ENCODE measurements around the gene TNFRSF9.
"Not testable (repeated sequence)": the region's sequence is repeated elsewhere in the genome, so short reads cannot be mapped to it uniquely, and the experiment has no call there.

Gene TNFRSF9

DNA sequence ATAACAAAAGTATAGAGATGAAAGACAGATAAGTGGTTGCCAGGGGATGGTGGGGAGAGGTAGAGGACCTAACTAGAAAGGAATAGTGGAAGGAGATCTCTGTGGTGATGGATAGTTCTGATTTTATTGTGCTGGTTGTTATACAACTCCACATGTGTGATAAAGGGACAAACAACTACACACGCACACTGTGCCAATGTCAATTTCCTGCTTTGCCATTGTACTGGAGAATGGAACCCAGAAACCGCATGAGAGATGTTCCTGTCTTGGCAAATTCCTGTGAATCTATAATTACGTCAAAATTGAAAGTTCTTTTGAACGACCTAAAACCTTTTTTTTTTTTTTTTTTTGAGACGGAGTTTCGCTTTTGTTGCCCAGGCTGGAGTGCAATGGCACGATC, 11.0 kb downstream of the TNFRSF9 start:
- no peak for DNase-seq (ENCODE audit: low spot score)
- H3K4me3 ChIP-seq (ENCODE audit: low read length in 2 of 2) = no peak overlapping the region
- no peak overlapping the region for H4K91ac ChIP-seq (ENCODE audit: low read depth, low read length, poor library complexity)
- no peaks in the 10 kb centered on the region for H3K4me1 ChIP-seq (ENCODE audit: control insufficient read depth in 2 of 2, insufficient read depth in 1 of 2, low read depth in 1 of 2, low read length in 2 of 2)
- no peak overlapping the region for H2BK12ac ChIP-seq (ENCODE audit: low read length)
- no peak overlapping the region for H2BK15ac ChIP-seq (ENCODE audit: low read length)
- no peaks in the 10 kb centered on the region for H3K27me3 ChIP-seq (ENCODE audit: control insufficient read depth in 3 of 3, insufficient read depth in 3 of 3, low read depth in 1 of 3, low read length in 3 of 3)
- H3K14ac ChIP-seq (ENCODE audit: low read length) = no peak overlapping the region
- no peaks in the 10 kb centered on the region for H3K36me3 ChIP-seq (replicated peaks in 1 of 2; ENCODE audit: control insufficient read depth in 2 of 2, insufficient read depth in 2 of 2, low read length in 2 of 2)
- no peak overlapping the region for H3K4me2 ChIP-seq (ENCODE audit: insufficient read depth, low read length, poor library complexity, severe bottlenecking)
- no peak overlapping the region for H2AFZ ChIP-seq (ENCODE audit: low read length)
- H2AK5ac ChIP-seq (ENCODE audit: low read depth, low read length) = no peak overlapping the region
- no peak overlapping the region for H3K23ac ChIP-seq (ENCODE audit: low read depth, low read length, poor library complexity)
- H4K8ac ChIP-seq (ENCODE audit: low read depth, low read length) = no peak overlapping the region
- H3K27ac ChIP-seq (replicated peaks; ENCODE audit: low read length) = no peak overlapping the region
- no peaks in the 10 kb centered on the region for H3K9me3 ChIP-seq (replicated peaks in 1 of 2; ENCODE audit: control insufficient read depth in 2 of 2, insufficient read depth in 1 of 2, low read depth in 1 of 2, low read length in 2 of 2)
- no peaks in the 10 kb centered on the region for H3K79me1 ChIP-seq (ENCODE audit: low read depth, low read length)
- H3K9ac ChIP-seq (ENCODE audit: low read depth, low read length, poor library complexity) = no peak overlapping the region
- no peak overlapping the region for H3K18ac ChIP-seq (ENCODE audit: low read length)
- no peak overlapping the region for H3K4ac ChIP-seq (ENCODE audit: low read length)
- WGBS, 2 donors (ENCODE audit: extremely low coverage in 2 of 2, insufficient read length in 2 of 2, insufficient replicate concordance in 1 of 2) = no CpG with 5 or more reads among the region's 7 CpGs
- no peak overlapping the region for H2BK5ac ChIP-seq (ENCODE audit: low read length)
- no peak overlapping the region for H2BK120ac ChIP-seq (ENCODE audit: low read depth, low read length)

GRCh38 chr1:7928247-7928646, 12.4 kb downstream of the TNFRSF9 start:
- no peaks in the 10 kb centered on the region for H3K4me1 ChIP-seq (ENCODE audit: control insufficient read depth in 2 of 2, insufficient read depth in 1 of 2, low read depth in 1 of 2, low read length in 2 of 2)
- no peaks in the 10 kb centered on the region for H3K79me1 ChIP-seq (ENCODE audit: low read depth, low read length)

GRCh38 chr1:7927061-7927460, 13.6 kb downstream of the TNFRSF9 start:
- H3K27ac ChIP-seq (replicated peaks; ENCODE audit: low read length); H2BK5ac ChIP-seq (ENCODE audit: low read length); H3K4ac ChIP-seq (ENCODE audit: low read length); H3K27me3 ChIP-seq (ENCODE audit: control insufficient read depth in 3 of 3, insufficient read depth in 3 of 3, low read depth in 1 of 3, low read length in 3 of 3); H3K9ac ChIP-seq (ENCODE audit: low read depth, low read length, poor library complexity); H4K91ac ChIP-seq (ENCODE audit: low read depth, low read length, poor library complexity); H4K8ac ChIP-seq (ENCODE audit: low read depth, low read length); H3K18ac ChIP-seq (ENCODE audit: low read length); H3K4me3 ChIP-seq (ENCODE audit: low read length in 2 of 2); H3K14ac ChIP-seq (ENCODE audit: low read length); H3K36me3 ChIP-seq (replicated peaks in 1 of 2; ENCODE audit: control insufficient read depth in 2 of 2, insufficient read depth in 2 of 2, low read length in 2 of 2); H2AFZ ChIP-seq (ENCODE audit: low read length); H2BK12ac ChIP-seq (ENCODE audit: low read length); H3K9me3 ChIP-seq (replicated peaks in 1 of 2; ENCODE audit: control insufficient read depth in 2 of 2, insufficient read depth in 1 of 2, low read depth in 1 of 2, low read length in 2 of 2); H2BK15ac ChIP-seq (ENCODE audit: low read length); DNase-seq (ENCODE audit: low spot score); H2AK5ac ChIP-seq (ENCODE audit: low read depth, low read length); H2BK120ac ChIP-seq (ENCODE audit: low read depth, low read length); H3K4me2 ChIP-seq (ENCODE audit: insufficient read depth, low read length, poor library complexity, severe bottlenecking); H3K79me1 ChIP-seq (ENCODE audit: low read depth, low read length); H3K4me1 ChIP-seq (ENCODE audit: control insufficient read depth in 2 of 2, insufficient read depth in 1 of 2, low read depth in 1 of 2, low read length in 2 of 2); H3K23ac ChIP-seq (ENCODE audit: low read depth, low read length, poor library complexity): not testable (repeated sequence)
- WGBS, 2 donors (ENCODE audit: extremely low coverage in 2 of 2, insufficient read length in 2 of 2, insufficient replicate concordance in 1 of 2) = no CpG with 5 or more reads among the region's 8 CpGs

More at GRCh38 chr1:7928247-7928646, 12.4 kb downstream of the TNFRSF9 start:
- no CpG with 5 or more reads among the region's 4 CpGs for WGBS, 2 donors (ENCODE audit: extremely low coverage in 2 of 2, insufficient read length in 2 of 2, insufficient replicate concordance in 1 of 2)
- H4K8ac ChIP-seq (ENCODE audit: low read depth, low read length) = no peak overlapping the region
- H2AK5ac ChIP-seq (ENCODE audit: low read depth, low read length) = no peak overlapping the region
- H3K9me3 ChIP-seq (replicated peaks in 1 of 2; ENCODE audit: control insufficient read depth in 2 of 2, insufficient read depth in 1 of 2, low read depth in 1 of 2, low read length in 2 of 2) = no peaks in the 10 kb centered on the region
- no peak overlapping the region for H2BK5ac ChIP-seq (ENCODE audit: low read length)
- H4K91ac ChIP-seq (ENCODE audit: low read depth, low read length, poor library complexity) = no peak overlapping the region
- no peak overlapping the region for H2AFZ ChIP-seq (ENCODE audit: low read length)
- H2BK15ac ChIP-seq (ENCODE audit: low read length) = no peak overlapping the region
- no peak overlapping the region for H3K18ac ChIP-seq (ENCODE audit: low read length)
- no peak overlapping the region for H2BK120ac ChIP-seq (ENCODE audit: low read depth, low read length)
- H2BK12ac ChIP-seq (ENCODE audit: low read length) = no peak overlapping the region
- no peaks in the 10 kb centered on the region for H3K27me3 ChIP-seq (ENCODE audit: control insufficient read depth in 3 of 3, insufficient read depth in 3 of 3, low read depth in 1 of 3, low read length in 3 of 3)
- no peak overlapping the region for H3K4me2 ChIP-seq (ENCODE audit: insufficient read depth, low read length, poor library complexity, severe bottlenecking)
- H3K9ac ChIP-seq (ENCODE audit: low read depth, low read length, poor library complexity) = no peak overlapping the region
- no peak overlapping the region for H3K4ac ChIP-seq (ENCODE audit: low read length)
- DNase-seq (ENCODE audit: low spot score) = no peak
- no peaks in the 10 kb centered on the region for H3K36me3 ChIP-seq (replicated peaks in 1 of 2; ENCODE audit: control insufficient read depth in 2 of 2, insufficient read depth in 2 of 2, low read length in 2 of 2)
- H3K27ac ChIP-seq (replicated peaks; ENCODE audit: low read length) = no peak overlapping the region
- H3K23ac ChIP-seq (ENCODE audit: low read depth, low read length, poor library complexity) = no peak overlapping the region
- no peak overlapping the region for H3K4me3 ChIP-seq (ENCODE audit: low read length in 2 of 2)
- no peak overlapping the region for H3K14ac ChIP-seq (ENCODE audit: low read length)

DNA sequence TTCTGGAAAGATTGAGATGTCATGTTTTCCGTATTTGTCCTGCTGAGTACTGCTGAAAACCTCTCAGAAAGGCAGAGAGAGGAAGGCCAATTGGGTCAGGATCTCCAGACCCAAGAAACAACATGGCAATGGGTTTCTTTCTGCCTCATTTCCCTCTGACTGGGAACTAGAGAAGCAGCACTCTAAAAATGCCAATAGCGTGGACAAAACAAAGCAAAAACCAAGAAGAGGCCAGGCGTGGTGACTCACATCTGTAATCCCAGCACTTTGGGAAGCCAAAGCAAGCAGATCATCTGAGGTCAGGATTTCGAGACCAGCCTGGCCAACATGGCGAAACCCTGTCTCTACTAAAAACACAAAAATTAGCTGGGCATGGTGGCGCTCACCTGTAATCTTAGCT, 18.3 kb downstream of the TNFRSF9 start:
- Histone ChIP-seq H3K79me1 (ENCODE audit: low read depth, low read length) (no peaks in the 10 kb centered on the region), H3K27me3 (ENCODE audit: control insufficient read depth in 3 of 3, insufficient read depth in 3 of 3, low read depth in 1 of 3, low read length in 3 of 3) (no peaks in the 10 kb centered on the region), H3K36me3 (replicated peaks in 1 of 2; ENCODE audit: control insufficient read depth in 2 of 2, insufficient read depth in 2 of 2, low read length in 2 of 2) (no peaks in the 10 kb centered on the region), H4K8ac (ENCODE audit: low read depth, low read length) (no peak overlapping the region), H2AFZ (ENCODE audit: low read length) (no peak overlapping the region), H2BK12ac (ENCODE audit: low read length) (no peak overlapping the region), H2BK5ac (ENCODE audit: low read length) (no peak overlapping the region), H2BK15ac (ENCODE audit: low read length) (no peak overlapping the region), H2AK5ac (ENCODE audit: low read depth, low read length) (no peak overlapping the region), H4K91ac (ENCODE audit: low read depth, low read length, poor library complexity) (no peak overlapping the region), H3K4ac (ENCODE audit: low read length) (no peak overlapping the region), H3K18ac (ENCODE audit: low read length) (no peak overlapping the region), H3K4me3 (ENCODE audit: low read length in 2 of 2) (no peak overlapping the region), H3K27ac (replicated peaks; ENCODE audit: low read length) (no peak overlapping the region), H3K9me3 (replicated peaks in 1 of 2; ENCODE audit: control insufficient read depth in 2 of 2, insufficient read depth in 1 of 2, low read depth in 1 of 2, low read length in 2 of 2) (no peaks in the 10 kb centered on the region), H3K23ac (ENCODE audit: low read depth, low read length, poor library complexity) (no peak overlapping the region), H2BK120ac (ENCODE audit: low read depth, low read length) (no peak overlapping the region), H3K4me2 (ENCODE audit: insufficient read depth, low read length, poor library complexity, severe bottlenecking) (no peak overlapping the region), H3K4me1 (ENCODE audit: control insufficient read depth in 2 of 2, insufficient read depth in 1 of 2, low read depth in 1 of 2, low read length in 2 of 2) (no peaks in the 10 kb centered on the region), H3K14ac (ENCODE audit: low read length) (no peak overlapping the region), H3K9ac (ENCODE audit: low read depth, low read length, poor library complexity) (no peak overlapping the region)
- no peak for DNase-seq (ENCODE audit: low spot score)
- WGBS, 2 donors (ENCODE audit: extremely low coverage in 2 of 2, insufficient read length in 2 of 2, insufficient replicate concordance in 1 of 2) = no CpG with 5 or more reads among the region's 6 CpGs
